HFFc6 (cell line): Measurements from ENCODE around the gene ZNF524. TPM values are rescaled to one million over a fixed set of nuclear protein-coding genes. Genes with fewer than 3 reads are reported as not detected.

Experiments
- DNase-seq: peaks from one replicate; pipeline ENCODE4 v3.0.0-alpha.2; 2018
- H3K27ac Mint-ChIP-seq: 2 replicates; pipeline ENCODE4 v1.8.0; 2020; ENCODE audit warnings: mild to moderate bottlenecking, mixed read lengths
- H3K27me3 Mint-ChIP-seq: 2 replicates; pipeline ENCODE4 v1.8.0; 2021; ENCODE audit warnings: mild to moderate bottlenecking, moderate library complexity, mixed read lengths; ENCODE audit not compliant: insufficient read depth
- H3K36me3 Mint-ChIP-seq: 2 replicates; pipeline ENCODE4 v1.8.0; 2021; ENCODE audit warnings: low read depth, mixed read lengths
- H3K4me1 Mint-ChIP-seq: 2 replicates; pipeline ENCODE4 v1.8.0; 2020; ENCODE audit warnings: low read depth, mixed read lengths
- H3K4me3 Mint-ChIP-seq: 2 replicates; pipeline ENCODE4 v1.8.0; 2020; ENCODE audit warnings: mild to moderate bottlenecking, moderate library complexity, mixed read lengths
- H3K9me3 Mint-ChIP-seq: 2 replicates; pipeline ENCODE4 v1.8.0; 2020; ENCODE audit warnings: mild to moderate bottlenecking, mixed read lengths
- total RNA-seq, 6 experiments: library from RNA; stranded (reverse); fragmentation: NEBNext Ultra II Directional; extraction: Animal tissue kit (Norgen Biotek cat#: 25700); gene quantifications; 2 replicates in 1 of 6; 3 replicates in 5 of 6; pipeline ENCODE4 v1.2.3, GENCODE V29; 2021
- TF ChIP-seq, protein P1 (sequence below): fragments of 200-600 bp; sonication (generic); IDR thresholded peaks from 2 replicates; pipeline ENCODE4 v1.5.0; 2021; ENCODE audit warnings: antibody characterized with exemption, mild to moderate bottlenecking

Gene ZNF524
- total RNA-seq, 6 experiments from 2014 or later, result 9.3 to 12.0 (median 10.7) TPM

DNA sequence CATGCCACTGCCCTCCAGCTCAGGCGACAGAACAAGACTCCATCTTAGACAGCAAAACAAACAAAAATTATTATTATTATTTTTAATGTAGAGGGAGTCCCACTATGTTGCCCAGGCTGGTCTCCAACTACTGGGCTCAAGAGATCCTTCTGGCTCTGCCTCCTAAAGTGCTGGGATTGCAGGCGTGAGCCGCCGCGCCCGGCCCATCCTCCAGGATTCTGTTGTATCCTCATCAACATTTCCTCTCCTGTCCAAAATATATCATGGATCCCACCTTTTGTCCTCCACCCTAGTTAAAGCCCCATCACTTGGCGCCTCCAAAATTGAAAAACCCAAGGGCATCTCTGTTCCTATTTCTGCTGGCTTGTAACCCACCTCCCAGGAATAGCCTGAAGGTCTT, 23.0 kb downstream of the ZNF524 start:
- Mint-ChIP-seq H3K36me3 (peaks cover 26% of the 10 kb centered on the region), H3K4me3 (no peak overlapping the region), H3K27ac (no peak overlapping the region)

DNA sequence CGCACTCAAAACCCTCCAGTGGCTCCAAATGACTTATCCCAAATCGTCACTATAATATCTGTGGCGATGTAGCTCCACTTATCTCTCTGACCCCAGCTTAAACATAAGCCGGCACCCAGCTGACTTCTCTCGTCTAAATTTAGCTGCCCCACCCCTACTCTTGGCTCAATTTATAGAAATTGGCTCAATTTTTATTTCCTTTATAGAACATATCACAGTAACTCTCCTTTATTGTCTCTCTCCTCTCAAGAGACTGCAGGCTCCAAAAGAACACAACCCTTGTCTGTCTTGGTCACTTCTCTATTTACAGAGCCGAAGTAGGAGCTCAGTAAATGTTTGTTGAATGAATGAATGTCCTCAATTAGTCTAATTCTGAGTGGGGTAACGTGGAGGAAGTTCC, 23.5 kb downstream of the ZNF524 start:
- H3K27ac Mint-ChIP-seq, result peak overlapping the region; percentile 96
- peak overlapping the region; percentile 88 for H3K4me3 Mint-ChIP-seq

More for the DNA sequence above, 23.0 kb downstream of the ZNF524 start:
- no peak for DNase-seq
- Mint-ChIP-seq H3K9me3 (no peaks in the 10 kb centered on the region; the same call in 1 of the 2 replicates), H3K4me1 (peaks cover 31% of the 10 kb centered on the region), H3K27me3 (peaks cover 3% of the 10 kb centered on the region)
- TF ChIP-seq, protein P1, sequence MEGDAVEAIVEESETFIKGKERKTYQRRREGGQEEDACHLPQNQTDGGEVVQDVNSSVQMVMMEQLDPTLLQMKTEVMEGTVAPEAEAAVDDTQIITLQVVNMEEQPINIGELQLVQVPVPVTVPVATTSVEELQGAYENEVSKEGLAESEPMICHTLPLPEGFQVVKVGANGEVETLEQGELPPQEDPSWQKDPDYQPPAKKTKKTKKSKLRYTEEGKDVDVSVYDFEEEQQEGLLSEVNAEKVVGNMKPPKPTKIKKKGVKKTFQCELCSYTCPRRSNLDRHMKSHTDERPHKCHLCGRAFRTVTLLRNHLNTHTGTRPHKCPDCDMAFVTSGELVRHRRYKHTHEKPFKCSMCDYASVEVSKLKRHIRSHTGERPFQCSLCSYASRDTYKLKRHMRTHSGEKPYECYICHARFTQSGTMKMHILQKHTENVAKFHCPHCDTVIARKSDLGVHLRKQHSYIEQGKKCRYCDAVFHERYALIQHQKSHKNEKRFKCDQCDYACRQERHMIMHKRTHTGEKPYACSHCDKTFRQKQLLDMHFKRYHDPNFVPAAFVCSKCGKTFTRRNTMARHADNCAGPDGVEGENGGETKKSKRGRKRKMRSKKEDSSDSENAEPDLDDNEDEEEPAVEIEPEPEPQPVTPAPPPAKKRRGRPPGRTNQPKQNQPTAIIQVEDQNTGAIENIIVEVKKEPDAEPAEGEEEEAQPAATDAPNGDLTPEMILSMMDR, result no peak

DNA sequence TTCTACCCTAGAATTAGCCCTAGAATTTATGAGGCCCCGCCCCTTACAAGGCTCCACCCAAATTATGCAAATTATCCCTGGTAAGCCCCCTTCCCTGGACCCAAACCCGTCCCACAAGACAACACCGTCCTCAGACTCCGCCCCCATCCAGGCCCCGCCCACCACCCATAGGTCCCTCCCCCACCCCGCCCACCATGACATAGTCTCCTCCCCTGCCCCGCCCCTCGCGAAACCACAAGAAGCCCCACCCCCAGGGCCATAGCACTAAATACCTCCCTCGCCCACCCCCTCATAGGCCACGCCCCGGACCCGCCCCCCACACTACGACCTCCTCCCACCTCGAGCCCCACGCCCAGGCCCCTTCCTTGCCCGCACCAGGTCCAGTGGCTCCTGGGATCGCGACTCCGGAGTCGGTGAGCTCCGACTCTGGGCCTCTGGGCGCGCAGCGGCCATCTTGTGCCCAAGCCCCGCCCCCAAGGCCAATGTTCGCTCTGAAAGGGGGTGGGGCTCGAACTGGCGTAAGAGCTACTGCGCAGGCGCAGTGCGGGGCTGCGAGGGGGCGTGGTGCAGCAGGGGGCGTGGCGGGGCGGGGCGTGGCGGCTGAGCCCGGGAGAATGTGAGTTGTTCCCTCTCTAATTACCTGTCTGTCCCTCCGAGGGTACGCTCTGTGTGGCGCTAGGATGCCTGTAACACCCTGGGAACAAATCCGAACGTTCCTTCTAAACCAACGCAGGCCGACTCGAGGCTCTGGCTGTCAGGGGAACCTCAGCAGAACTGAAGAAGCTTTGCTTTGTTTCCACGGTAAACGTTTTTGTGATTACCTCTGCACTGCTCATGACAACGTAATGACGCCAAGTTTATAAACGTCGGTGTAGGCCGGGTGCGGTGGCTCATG, 24.3 kb downstream of the ZNF524 start, which contains the start of gene ZNF784:
ZNF784 (minus strand) TSS at position 458 of the 895 bp plus-strand sequence; CDS start at position 453, 5 bp downstream.
- Mint-ChIP-seq H3K27me3 (peaks cover 3% of the 10 kb centered on the region), H3K36me3 (peaks cover 25% of the 10 kb centered on the region), H3K4me3 (peak within 1 kb of the TSS; percentile 88), H3K27ac (peak within 1 kb of the TSS; percentile 96), H3K9me3 (no peaks in the 10 kb centered on the region; the same call in 1 of the 2 replicates), H3K4me1 (peaks cover 29% of the 10 kb centered on the region)
- TF ChIP-seq, protein P1, result no peak
- peak; percentile 79 for DNase-seq

More for the DNA sequence above, 23.5 kb downstream of the ZNF524 start:
- no peaks in the 10 kb centered on the region; the same call in 1 of the 2 replicates for H3K9me3 Mint-ChIP-seq
- H3K36me3 Mint-ChIP-seq, result peaks cover 26% of the 10 kb centered on the region
- TF ChIP-seq, protein P1, result no peak
- H3K27me3 Mint-ChIP-seq, result peaks cover 3% of the 10 kb centered on the region
- H3K4me1 Mint-ChIP-seq, result peaks cover 31% of the 10 kb centered on the region
- no peak for DNase-seq

DNA sequence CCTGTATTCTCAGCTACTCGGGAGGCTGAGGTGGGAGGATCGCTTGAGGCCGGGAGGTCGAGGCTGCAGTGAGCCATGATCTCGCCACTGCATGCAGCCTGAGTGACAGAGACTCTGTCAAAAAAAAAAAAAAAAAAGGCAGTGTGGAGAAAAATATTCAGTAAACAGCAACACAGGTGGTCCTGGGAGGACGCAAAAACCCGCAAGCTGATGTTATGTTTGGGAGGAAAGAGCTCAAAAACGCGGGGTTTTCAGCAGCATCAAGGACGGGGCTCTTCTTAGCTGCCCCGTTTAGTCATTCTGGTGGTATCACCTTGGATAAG, 24.9 kb downstream of the ZNF524 start:
- peaks cover 20% of the 10 kb centered on the region for H3K36me3 Mint-ChIP-seq
- H3K9me3 Mint-ChIP-seq, result no peaks in the 10 kb centered on the region; the same call in 1 of the 2 replicates
- peaks cover 23% of the 10 kb centered on the region for H3K4me1 Mint-ChIP-seq
- peak overlapping the region; percentile 96 for H3K27ac Mint-ChIP-seq
- H3K4me3 Mint-ChIP-seq, result peak overlapping the region; percentile 88
- peaks cover 3% of the 10 kb centered on the region; the same call in 1 of the 2 replicates for H3K27me3 Mint-ChIP-seq
- no peak for DNase-seq
- TF ChIP-seq, protein P1, result no peak

DNA sequence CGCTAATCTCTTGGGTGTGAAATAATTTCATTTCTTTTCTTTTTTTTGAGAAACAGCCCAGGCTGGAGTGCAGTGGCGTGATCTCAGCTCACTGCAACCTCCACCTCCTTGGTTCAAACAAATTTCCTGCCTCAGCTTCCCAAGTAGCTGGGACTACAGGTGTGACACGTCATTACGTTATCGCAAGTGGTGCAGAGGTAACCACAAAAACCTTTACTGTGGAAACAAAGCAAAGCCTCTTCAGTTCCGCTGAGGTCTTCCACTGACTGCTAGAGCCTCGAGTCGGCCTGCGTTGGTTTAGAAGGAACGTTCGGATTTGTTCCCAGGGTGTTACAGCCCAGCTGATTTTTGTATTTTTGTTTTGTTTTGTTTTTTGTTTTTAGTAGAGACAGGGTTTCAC, 26.3 kb downstream of the ZNF524 start:
- Mint-ChIP-seq H3K4me1 (peaks cover 17% of the 10 kb centered on the region), H3K27ac (no peak overlapping the region), H3K9me3 (no peaks in the 10 kb centered on the region; the same call in 1 of the 2 replicates), H3K36me3 (peaks cover 9% of the 10 kb centered on the region; the same call in 1 of the 2 replicates), H3K27me3 (no peaks in the 10 kb centered on the region; the same call in 1 of the 2 replicates), H3K4me3 (no peak overlapping the region)
- DNase-seq, result no peak
- TF ChIP-seq, protein P1, result no peak
